OCI-LY3 (cell line): Measurements from ENCODE around the gene RNF225.

Experiments
- H2AFZ ChIP-seq: fragments of 200-600, 300-600 bp; shearing (Covaris generic); 2 replicates; pipeline ENCODE4 v1.6.0; 2014; ENCODE audit warnings: antibody characterized with exemption, low read depth, low read length
- H3K27ac ChIP-seq: fragments of 200-600, 300-600 bp; sonication (generic); 2 replicates; pipeline ENCODE4 v1.5.1; 2014; ENCODE audit warnings: mild to moderate bottlenecking, low read length, moderate library complexity, mixed read lengths
- H3K27me3 ChIP-seq: fragments of 200-600, 300-600 bp; sonication (generic); 2 replicates; pipeline ENCODE4 v1.6.1; 2014; ENCODE audit warnings: low read depth, low read length, mixed read lengths
- H3K36me3 ChIP-seq: fragments of 200-600, 300-600 bp; sonication (generic); replicated peaks from 2 replicates; pipeline ENCODE3; 2014; ENCODE audit warnings: low read depth, low read length, mixed read lengths
- H3K4me1 ChIP-seq: fragments of 300-600, 200-600 bp; sonication (generic); 2 replicates; pipeline ENCODE4 v1.6.1; 2014; ENCODE audit warnings: low read length, mixed read lengths
- H3K4me2 ChIP-seq: fragments of 200-600, 300-600 bp; sonication (generic); 2 replicates; pipeline ENCODE4 v1.6.1; 2014; ENCODE audit warnings: low read length, mixed read lengths
- H3K4me3 ChIP-seq: fragments of 300-600, 200-600 bp; sonication (generic); 2 replicates; pipeline ENCODE4 v1.5.1; 2014; ENCODE audit warnings: antibody characterized with exemption, mild to moderate bottlenecking, low read length, moderate library complexity
- H3K79me2 ChIP-seq: fragments of 300-600, 200-600 bp; shearing (Covaris generic); 2 replicates; pipeline ENCODE4 v1.6.1; 2014; ENCODE audit warnings: mild to moderate bottlenecking, low read length, mixed read lengths
- H3K9ac ChIP-seq: fragments of 300-600, 200-600 bp; shearing (Covaris generic); 2 replicates; pipeline ENCODE4 v1.6.0; 2014; ENCODE audit warnings: mild to moderate bottlenecking, low read length, moderate library complexity
- H3K9me3 ChIP-seq: fragments of 200-600, 300-600 bp; shearing (Covaris generic); 2 replicates; pipeline ENCODE4 v1.6.1; 2014; ENCODE audit warnings: low read length, mixed read lengths; ENCODE audit not compliant: insufficient read depth
- H4K20me1 ChIP-seq: fragments of 200-600, 300-600 bp; sonication (generic); 2 replicates; pipeline ENCODE4 v1.6.1; 2016; ENCODE audit warnings: low read length, mixed read lengths; ENCODE audit not compliant: insufficient read depth
- CTCF ChIP-seq: fragments of 200-600, 300-600 bp; sonication (generic); IDR thresholded peaks from 2 replicates; pipeline ENCODE4 v1.5.1; 2014; ENCODE audit warnings: antibody characterized with exemption, low read length, low read depth
- EZH2phosphoT487 ChIP-seq: fragments of 200-600 bp; shearing (Covaris generic); IDR thresholded peaks from 2 replicates; pipeline ENCODE4 v1.6.1; 2018; ENCODE audit warnings: antibody characterized with exemption, mixed run types, low read depth

The RNF225 gene

GRCh38 chr19:58357481-58358145 lies 37.8 kb upstream of the RNF225 start:
- H3K9ac ChIP-seq: no peak overlapping the region
- no peak overlapping the region for H2AFZ ChIP-seq
- H3K4me2 ChIP-seq: no peak overlapping the region
- TF ChIP-seq EZH2phosphoT487 (no peak), CTCF (no peak)
- H3K4me3 ChIP-seq: no peak overlapping the region
- no peaks in the 10 kb centered on the region for H3K27me3 ChIP-seq
- no peaks in the 10 kb centered on the region for H3K9me3 ChIP-seq
- peaks cover 12% of the 10 kb centered on the region for H3K79me2 ChIP-seq
- H3K4me1 ChIP-seq: peaks cover 8% of the 10 kb centered on the region
- H3K27ac ChIP-seq: no peak overlapping the region
- no peaks in the 10 kb centered on the region for H4K20me1 ChIP-seq
- no peaks in the 10 kb centered on the region for H3K36me3 ChIP-seq

- no peaks in the 10 kb centered on the region for H3K27me3 ChIP-seq
- peak overlapping the region; percentile 67 for H2AFZ ChIP-seq
- no peak; the same call in 1 of the 2 replicates for TF ChIP-seq CTCF
- no peak for TF ChIP-seq EZH2phosphoT487
- H3K79me2 ChIP-seq: peaks cover 12% of the 10 kb centered on the region
- H3K27ac ChIP-seq: peak overlapping the region; percentile 68
- no peaks in the 10 kb centered on the region for H3K36me3 ChIP-seq
- H3K4me3 ChIP-seq: peak overlapping the region; percentile 82
- peak overlapping the region; percentile 89 for H3K9ac ChIP-seq
- H3K4me1 ChIP-seq: peaks cover 14% of the 10 kb centered on the region
- H4K20me1 ChIP-seq: no peaks in the 10 kb centered on the region
- H3K9me3 ChIP-seq: no peaks in the 10 kb centered on the region
- peak overlapping the region; percentile 93 for H3K4me2 ChIP-seq
Observed at GRCh38 chr19:58361900-58362271, 33.6 kb upstream of the RNF225 start.

GRCh38 chr19:58362272-58362994 lies 33.0 kb upstream of the RNF225 start, which contains the start of gene ZNF497:
ZNF497 (minus strand) TSS chr19:58362751; CDS start chr19:58357635, 5,116 bp downstream.
- peak within 1 kb of the TSS; percentile 82 for H3K4me3 ChIP-seq
- peaks cover 14% of the 10 kb centered on the region for H3K4me1 ChIP-seq
- H3K27ac ChIP-seq: peak within 1 kb of the TSS; percentile 68
- H4K20me1 ChIP-seq: no peaks in the 10 kb centered on the region
- no peaks in the 10 kb centered on the region for H3K9me3 ChIP-seq
- peak; percentile 5; the same call in 1 of the 2 replicates for TF ChIP-seq CTCF
- no peak for TF ChIP-seq EZH2phosphoT487
- H3K9ac ChIP-seq: peak within 1 kb of the TSS; percentile 89
- peaks cover 12% of the 10 kb centered on the region for H3K79me2 ChIP-seq
- no peaks in the 10 kb centered on the region for H3K36me3 ChIP-seq
- peak within 1 kb of the TSS; percentile 67 for H2AFZ ChIP-seq
- peak within 1 kb of the TSS; percentile 93 for H3K4me2 ChIP-seq
- H3K27me3 ChIP-seq: no peaks in the 10 kb centered on the region

- Histone ChIP-seq H3K4me2 (no peak overlapping the region), H3K27me3 (no peaks in the 10 kb centered on the region), H2AFZ (no peak overlapping the region), H3K27ac (no peak overlapping the region), H4K20me1 (no peaks in the 10 kb centered on the region), H3K4me1 (peaks cover 14% of the 10 kb centered on the region), H3K9ac (no peak overlapping the region), H3K79me2 (peaks cover 12% of the 10 kb centered on the region), H3K9me3 (no peaks in the 10 kb centered on the region), H3K36me3 (no peaks in the 10 kb centered on the region), H3K4me3 (no peak overlapping the region)
- no peak for TF ChIP-seq EZH2phosphoT487
- TF ChIP-seq CTCF: no peak
Observed at GRCh38 chr19:58364146-58364545, 31.3 kb upstream of the RNF225 start.
